Cardiac fibroblast (primary cell): ENCODE data around the gene DOCK3.
"Not testable (repeated sequence)": the region's sequence is repeated elsewhere in the genome, so short reads cannot be mapped to it uniquely, and the experiment has no call there.

ENCODE experiments used
- DNase-seq, 2 donors: peaks; one replicate each; pipeline versions ENCODE4 v3.0.0 to v3.0.0-alpha.2; 2010; ENCODE audit warnings: low read depth in 2 of 2
- H3K4me3 ChIP-seq, 2 donors: replicated peaks in 1 of 2; 1 replicate in 1 of 2; 2 replicates in 1 of 2; pipeline ENCODE4 v1.5.1; 2011; ENCODE audit warnings: low read depth in 2 of 2, low read length in 2 of 2, mild to moderate bottlenecking in 2 of 2, moderate library complexity in 1 of 2
- TF ChIP-seq, protein P1 (sequence below): IDR thresholded peaks from one replicate; pipeline ENCODE4 v1.5.1; 2011; ENCODE audit warnings: low read depth, mild to moderate bottlenecking, low read length, inconsistent platforms

Gene DOCK3

DNA sequence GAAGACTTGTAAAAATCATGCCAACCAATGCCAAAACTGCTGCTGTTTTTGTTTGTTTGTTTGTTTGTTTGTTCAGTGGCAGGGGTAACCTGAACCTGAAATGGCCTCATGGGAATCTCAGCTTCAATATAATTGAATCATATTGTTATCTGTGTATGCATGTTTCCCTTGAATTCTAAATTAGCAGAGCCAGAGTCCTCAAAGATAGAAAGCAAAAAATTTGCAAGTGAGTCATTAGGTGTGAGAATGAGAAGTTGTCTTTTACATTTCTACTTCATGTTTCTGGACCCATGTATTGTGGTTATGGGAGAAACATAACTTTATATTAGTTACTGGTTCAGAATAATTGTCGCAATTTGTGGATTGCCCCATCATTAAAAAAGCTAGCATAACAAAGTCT lies 249.2 kb downstream of the DOCK3 start:
- no peak for DNase-seq
- TF ChIP-seq, protein P1, sequence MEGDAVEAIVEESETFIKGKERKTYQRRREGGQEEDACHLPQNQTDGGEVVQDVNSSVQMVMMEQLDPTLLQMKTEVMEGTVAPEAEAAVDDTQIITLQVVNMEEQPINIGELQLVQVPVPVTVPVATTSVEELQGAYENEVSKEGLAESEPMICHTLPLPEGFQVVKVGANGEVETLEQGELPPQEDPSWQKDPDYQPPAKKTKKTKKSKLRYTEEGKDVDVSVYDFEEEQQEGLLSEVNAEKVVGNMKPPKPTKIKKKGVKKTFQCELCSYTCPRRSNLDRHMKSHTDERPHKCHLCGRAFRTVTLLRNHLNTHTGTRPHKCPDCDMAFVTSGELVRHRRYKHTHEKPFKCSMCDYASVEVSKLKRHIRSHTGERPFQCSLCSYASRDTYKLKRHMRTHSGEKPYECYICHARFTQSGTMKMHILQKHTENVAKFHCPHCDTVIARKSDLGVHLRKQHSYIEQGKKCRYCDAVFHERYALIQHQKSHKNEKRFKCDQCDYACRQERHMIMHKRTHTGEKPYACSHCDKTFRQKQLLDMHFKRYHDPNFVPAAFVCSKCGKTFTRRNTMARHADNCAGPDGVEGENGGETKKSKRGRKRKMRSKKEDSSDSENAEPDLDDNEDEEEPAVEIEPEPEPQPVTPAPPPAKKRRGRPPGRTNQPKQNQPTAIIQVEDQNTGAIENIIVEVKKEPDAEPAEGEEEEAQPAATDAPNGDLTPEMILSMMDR = no peak

DNA sequence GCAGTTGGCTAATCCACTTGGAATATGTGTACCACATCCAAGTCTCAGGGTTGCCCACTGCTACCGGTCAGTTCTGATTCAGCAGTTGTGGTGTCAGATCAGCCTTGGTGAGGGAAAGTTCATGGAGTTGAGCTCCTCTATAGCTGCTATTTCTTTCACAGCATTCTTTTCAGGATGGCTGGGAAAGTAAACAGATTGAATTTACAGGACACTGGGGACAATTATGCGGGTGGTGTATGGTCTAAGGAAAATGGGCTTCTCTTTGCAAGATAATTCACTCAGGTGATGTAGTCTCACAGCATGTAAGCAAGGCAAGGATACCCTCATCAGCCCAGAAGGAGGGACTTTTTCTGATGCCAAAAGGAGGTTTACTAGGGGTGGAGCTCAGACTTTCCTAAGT lies 249.9 kb downstream of the DOCK3 start:
- TF ChIP-seq, protein P1 = no peak
- no peak overlapping the region for H3K4me3 ChIP-seq
- no peak for DNase-seq

More for the DNA sequence above, 249.2 kb downstream of the DOCK3 start:
- no peak overlapping the region for H3K4me3 ChIP-seq

DNA sequence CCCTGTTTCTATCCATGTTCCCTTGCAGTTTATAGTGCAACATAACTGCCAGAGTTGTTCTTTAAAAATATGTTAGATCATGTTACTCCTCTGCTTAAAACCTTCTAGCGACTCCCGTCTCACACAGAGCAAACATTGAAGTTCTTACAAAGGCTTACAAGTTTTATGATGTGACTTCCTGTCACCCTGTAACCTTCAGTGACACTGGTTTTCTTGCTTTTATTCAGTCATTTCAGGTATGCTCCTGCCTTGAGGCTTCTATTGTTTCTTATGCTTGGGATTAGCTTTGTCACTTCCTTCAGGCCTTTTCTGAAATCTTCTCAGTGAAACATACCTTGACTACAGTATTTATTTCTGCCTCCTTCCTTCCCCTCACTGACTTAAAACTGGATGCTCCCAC lies 252.1 kb downstream of the DOCK3 start:
- DNase-seq = no peak
- no peak overlapping the region for H3K4me3 ChIP-seq
- TF ChIP-seq, protein P1 = no peak

DNA sequence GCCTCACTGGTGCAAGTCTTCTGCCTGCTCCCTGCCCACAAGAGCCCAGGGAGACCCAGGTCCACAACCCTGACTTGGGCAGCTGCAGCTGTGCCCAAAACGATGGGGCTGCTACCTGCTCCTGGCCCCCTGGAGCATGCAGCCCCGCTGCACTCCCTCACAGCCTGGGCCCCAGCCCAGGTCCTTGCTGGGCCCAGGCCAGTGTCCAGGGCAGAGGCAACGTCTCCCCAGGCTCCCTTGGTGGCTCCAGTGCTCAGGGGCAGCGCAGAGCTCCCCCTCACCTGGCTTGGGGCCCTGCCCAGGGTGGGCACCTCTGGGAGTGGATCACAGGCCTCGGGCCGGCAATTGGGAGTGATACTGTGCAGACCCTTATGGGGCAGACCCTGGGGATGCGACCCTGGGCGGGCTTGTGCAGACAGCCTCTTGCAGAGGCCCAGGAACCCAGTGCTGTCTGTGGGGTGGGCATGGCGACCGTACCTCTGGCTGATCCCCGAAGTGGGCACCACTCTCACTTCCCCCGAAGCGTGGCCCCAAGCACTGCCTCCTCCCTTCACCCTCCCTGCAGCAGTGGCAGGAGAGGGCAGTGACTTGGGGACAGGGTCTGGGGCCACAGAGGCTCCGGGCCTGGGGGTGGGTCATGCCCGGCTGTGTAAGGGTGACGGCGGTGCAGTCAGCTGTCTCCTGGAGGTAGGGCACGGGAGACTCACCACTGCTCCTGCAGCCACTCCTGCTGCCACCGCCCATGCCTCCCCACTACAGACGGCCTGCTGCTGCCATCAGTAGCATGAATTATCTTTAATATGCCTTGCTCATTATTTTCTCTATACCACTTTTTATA lies 255.9 kb downstream of the DOCK3 start:
- DNase-seq = no peak
- TF ChIP-seq, protein P1 = no peak
- no peak overlapping the region for H3K4me3 ChIP-seq

DNA sequence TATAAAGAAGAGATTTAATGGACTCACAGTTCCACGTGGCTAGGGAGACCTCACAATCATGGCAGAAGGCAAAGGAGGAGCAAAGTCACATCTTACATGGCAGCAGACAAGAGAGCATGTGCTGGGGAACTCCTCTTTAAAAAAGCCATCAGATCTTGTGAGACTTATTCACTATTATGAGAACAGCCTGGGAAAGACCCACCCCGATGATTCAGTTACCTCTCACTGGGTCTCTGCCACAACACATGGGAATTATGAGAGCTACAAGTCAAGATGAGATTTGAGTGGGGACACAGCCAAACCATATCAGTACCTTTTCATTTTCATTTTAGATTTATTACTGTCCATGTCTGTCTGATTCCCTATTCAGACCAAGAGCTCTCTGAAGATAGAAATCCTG lies 258.2 kb downstream of the DOCK3 start:
- H3K4me3 ChIP-seq, DNase-seq: not testable (repeated sequence)

DNA sequence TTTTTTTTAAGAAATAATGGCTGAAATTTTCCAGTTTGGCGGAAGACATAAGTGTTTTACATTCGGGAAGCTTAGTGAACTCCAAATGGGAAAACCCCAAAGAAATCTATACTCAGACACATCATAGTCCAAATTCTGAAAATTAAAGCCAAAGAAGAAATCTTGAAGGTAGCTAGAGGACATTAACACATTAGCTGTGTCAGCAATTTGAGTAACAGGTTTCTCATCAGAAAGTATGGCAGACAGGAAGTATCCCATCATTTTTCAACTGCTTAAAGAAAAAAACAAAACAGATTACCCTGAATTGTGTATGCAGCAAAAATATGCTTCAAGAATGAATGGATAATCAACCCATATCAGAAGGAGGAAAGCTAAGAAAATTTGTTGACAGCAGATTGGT lies 261.7 kb downstream of the DOCK3 start:
- no peak overlapping the region for H3K4me3 ChIP-seq
- DNase-seq = no peak
- TF ChIP-seq, protein P1 = no peak

DNA sequence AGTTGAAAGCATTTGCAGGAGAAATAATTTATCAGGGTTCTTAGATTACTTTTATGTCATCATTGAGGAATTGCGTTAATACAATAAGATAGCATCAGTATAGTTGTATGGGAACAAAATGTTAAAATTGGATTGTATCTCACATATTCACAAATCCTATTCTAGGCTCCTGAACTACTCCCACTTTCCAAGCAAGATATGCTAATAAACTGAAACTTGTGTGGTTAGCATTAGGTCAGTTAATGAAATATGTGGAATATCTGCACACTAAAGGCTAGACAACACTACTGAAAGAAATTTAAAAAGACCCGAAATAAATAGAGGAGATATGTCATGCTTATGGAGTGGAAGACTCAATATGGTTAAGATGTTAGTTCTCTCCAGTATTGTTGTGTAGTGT lies 272.7 kb downstream of the DOCK3 start:
- H3K4me3 ChIP-seq = no peak overlapping the region
- TF ChIP-seq, protein P1 = no peak
- no peak for DNase-seq
